HepG2 (cell line): ENCODE data around the gene DUOXA2. TPM values are rescaled to one million over a fixed set of nuclear protein-coding genes. Genes with fewer than 3 reads are reported as not detected.

Experiments used
- AHDC1 ChIP-seq: sonication (generic); formaldehyde crosslinking; IDR thresholded peaks from 2 replicates; pipeline ENCODE4 v1.5.1; 2020; ENCODE audit warnings: mild to moderate bottlenecking, missing genetic modification reagents, borderline replicate concordance
- ATF1 ChIP-seq: IDR thresholded peaks from 2 replicates; pipeline ENCODE4 v1.6.1; 2016; ENCODE audit warnings: mild to moderate bottlenecking, control low read depth
- ETV6 ChIP-seq: sonication (generic); formaldehyde crosslinking; conservative IDR thresholded peaks from 2 replicates; pipeline ENCODE4 v1.4.0; 2020; ENCODE audit warnings: missing genetic modification reagents
- HOXA7 ChIP-seq: sonication (generic); formaldehyde crosslinking; IDR thresholded peaks from 2 replicates; pipeline ENCODE4 v1.8.1; 2022; ENCODE audit warnings: mild to moderate bottlenecking, missing genetic modification reagents, moderate library complexity
- KLF6 ChIP-seq: IDR thresholded peaks from 2 replicates; pipeline ENCODE4 v1.8.0; 2016; ENCODE audit warnings: missing biosample characterization, missing genetic modification reagents
- MTA3 ChIP-seq: sonication (generic); formaldehyde crosslinking; IDR thresholded peaks from 2 replicates; pipeline ENCODE4 v1.4.0; 2020; ENCODE audit warnings: missing genetic modification reagents
- NFE2L1 ChIP-seq: sonication (generic); formaldehyde crosslinking; IDR thresholded peaks from 2 replicates; pipeline ENCODE4 v1.4.0; 2020; ENCODE audit warnings: missing genetic modification reagents, mild to moderate bottlenecking, borderline replicate concordance
- POGK ChIP-seq: sonication (generic); formaldehyde crosslinking; conservative IDR thresholded peaks from 2 replicates; pipeline ENCODE4 v1.8.0; 2022; ENCODE audit warnings: mild to moderate bottlenecking, moderate library complexity, missing genetic modification reagents
- TSC22D2 ChIP-seq: sonication (generic); formaldehyde crosslinking; IDR thresholded peaks from 2 replicates; pipeline ENCODE4 v1.5.1; 2020; ENCODE audit warnings: missing genetic modification reagents, mild to moderate bottlenecking, borderline replicate concordance
- ZBTB4 ChIP-seq: sonication (generic); formaldehyde crosslinking; IDR thresholded peaks from 2 replicates; pipeline ENCODE4 v1.4.0; 2020; ENCODE audit warnings: missing genetic modification reagents, mild to moderate bottlenecking, borderline replicate concordance
- ZNF414 ChIP-seq: sonication (generic); formaldehyde crosslinking; IDR thresholded peaks from 2 replicates; pipeline ENCODE4 v1.5.0; 2020; ENCODE audit warnings: missing genetic modification reagents
- polyA plus RNA-seq, 8 experiments: library from polyadenylated mRNA; depleted of rRNA in 3 of 8; stranded (reverse) in 7 of 8; unstranded in 1 of 8; fragments of >200 nt; fragmentation: Illumina TruSeq in 4 of 8; extraction: Trizol in 4 of 8; gene quantifications; 2 replicates each; pipeline versions ENCODE4 v1.2.1 to v1.2.3, GENCODE V29; 2011 to 2016; ENCODE audit warnings: low read depth in 4 of 8, missing spikeins in 1 of 8, mixed read lengths in 1 of 8; ENCODE audit not compliant: insufficient read depth in 1 of 8
- total RNA-seq, 5 experiments: library from RNA; depleted of rRNA; stranded (reverse); fragments of >200 nt; fragmentation: Illumina TruSeq; extraction: Trizol; gene quantifications; 2 replicates each; pipeline ENCODE4 v1.2.3, GENCODE V29; 2016; ENCODE audit warnings: low read depth in 1 of 5

The DUOXA2 gene
- total and polyA plus RNA-seq, 2 of the 13 experiments (the other 11 are each of a cell fraction or from before 2014, with no cell fraction given): 0.32 TPM; not detected in 1

- TF ChIP-seq ZBTB4 (CRISPR knock-in tag) (no peak), HOXA7 (no peak), POGK (CRISPR knock-in tag) (no peak), ATF1 (CRISPR knock-in tag) (no peak), KLF6 (CRISPR knock-in tag) (0 out of 2 replicates have a peak, but pooled peaks have one; percentile 31), AHDC1 (CRISPR knock-in tag) (no peak), ETV6 (CRISPR knock-in tag) (no peak), MTA3 (no peak), TSC22D2 (CRISPR knock-in tag) (no peak), NFE2L1 (CRISPR knock-in tag) (no peak), ZNF414 (CRISPR knock-in tag) (no peak)
Observed at GRCh38 chr15:45162771-45163507, 48.8 kb downstream of the DUOXA2 start (continued).
